C4-2B (cell line): Measurements from ENCODE around the gene DGKG.

Experiments used
- ZFX ChIP-seq: fragments of 450-650 bp; IDR thresholded peaks from 2 replicates; pipeline ENCODE4 v1.6.1; 2017
- TF ChIP-seq, protein P1 (sequence below): fragments of 450-650 bp; conservative IDR thresholded peaks from 2 replicates; pipeline ENCODE4 v1.5.1; 2017; ENCODE audit warnings: mild to moderate bottlenecking

DNA sequence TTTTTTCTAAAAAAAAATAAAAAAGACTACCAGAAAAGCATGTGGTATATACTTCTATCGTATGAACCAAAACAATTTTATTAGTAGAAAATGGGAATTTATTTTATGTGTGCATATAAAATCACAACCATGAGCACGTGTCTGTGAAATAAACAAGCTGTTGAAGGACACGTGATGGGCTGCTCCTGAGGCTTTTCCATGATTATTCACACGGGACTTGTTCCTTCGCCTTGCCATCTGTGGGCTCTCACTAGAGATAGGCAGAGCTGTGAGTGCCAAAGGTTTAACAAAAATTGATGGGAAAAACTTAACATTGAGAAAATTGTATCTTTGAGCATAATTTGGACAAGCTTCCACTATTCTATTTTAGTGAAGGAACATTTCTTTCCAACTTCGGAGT, 240.8 kb downstream of the DGKG start:
- TF ChIP-seq, protein P1, sequence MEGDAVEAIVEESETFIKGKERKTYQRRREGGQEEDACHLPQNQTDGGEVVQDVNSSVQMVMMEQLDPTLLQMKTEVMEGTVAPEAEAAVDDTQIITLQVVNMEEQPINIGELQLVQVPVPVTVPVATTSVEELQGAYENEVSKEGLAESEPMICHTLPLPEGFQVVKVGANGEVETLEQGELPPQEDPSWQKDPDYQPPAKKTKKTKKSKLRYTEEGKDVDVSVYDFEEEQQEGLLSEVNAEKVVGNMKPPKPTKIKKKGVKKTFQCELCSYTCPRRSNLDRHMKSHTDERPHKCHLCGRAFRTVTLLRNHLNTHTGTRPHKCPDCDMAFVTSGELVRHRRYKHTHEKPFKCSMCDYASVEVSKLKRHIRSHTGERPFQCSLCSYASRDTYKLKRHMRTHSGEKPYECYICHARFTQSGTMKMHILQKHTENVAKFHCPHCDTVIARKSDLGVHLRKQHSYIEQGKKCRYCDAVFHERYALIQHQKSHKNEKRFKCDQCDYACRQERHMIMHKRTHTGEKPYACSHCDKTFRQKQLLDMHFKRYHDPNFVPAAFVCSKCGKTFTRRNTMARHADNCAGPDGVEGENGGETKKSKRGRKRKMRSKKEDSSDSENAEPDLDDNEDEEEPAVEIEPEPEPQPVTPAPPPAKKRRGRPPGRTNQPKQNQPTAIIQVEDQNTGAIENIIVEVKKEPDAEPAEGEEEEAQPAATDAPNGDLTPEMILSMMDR, result no peak
- TF ChIP-seq ZFX, result no peak
